ENCODE measurements around the gene GPR87. TPM values are rescaled to one million over a fixed set of nuclear protein-coding genes. Genes with fewer than 3 reads are reported as not detected.
A peak's percentile ranks its signal among the peaks of the same experiment; 100 is the strongest.

The GPR87 gene
- polyA plus RNA-seq, 1 donor (not counting 4 experiments of a cell fraction or from before 2014, with no cell fraction given): 109 TPM

GRCh38 chr3:151296226-151296625, 20.4 kb downstream of the GPR87 start:
- Histone ChIP-seq H3K4me2 (ENCODE audit: control insufficient read depth, extremely low read depth, insufficient read depth, low read depth, low read length) (no peak overlapping the region), H3K4me1 (ENCODE audit: control insufficient read depth, extremely low read depth, insufficient read depth, low read length) (peaks cover 1% of the 10 kb centered on the region), H3K9me3 (ENCODE audit: control insufficient read depth, low read depth, low read length) (no peaks in the 10 kb centered on the region), H3K4me3 (ENCODE audit: control insufficient read depth in 2 of 3, extremely low read depth in 1 of 3, insufficient read depth in 2 of 3, low read depth in 1 of 3, low read length in 3 of 3) (no peak overlapping the region), H3K27me3 (ENCODE audit: control insufficient read depth, extremely low read depth, insufficient read depth, low read length) (no peaks in the 10 kb centered on the region), H4K20me1 (ENCODE audit: control insufficient read depth, extremely low read depth, insufficient read depth, low read length) (no peaks in the 10 kb centered on the region), H3K27ac (ENCODE audit: control insufficient read depth, insufficient read depth, low read length) (no peak overlapping the region), H2AFZ (ENCODE audit: control insufficient read depth, low read length) (no peak overlapping the region), H3K36me3 (ENCODE audit: control insufficient read depth in 2 of 2, extremely low read depth in 1 of 2, insufficient read depth in 2 of 2, low read length in 2 of 2) (peaks cover 32% of the 10 kb centered on the region in 2 experiments), H3K79me2 (ENCODE audit: control insufficient read depth, insufficient read depth, low read length) (peaks cover 31% of the 10 kb centered on the region), H3K9me1 (ENCODE audit: control insufficient read depth, extremely low read depth, insufficient read depth, low read length) (no peaks in the 10 kb centered on the region), H3K9ac (ENCODE audit: control insufficient read depth, extremely low read depth, insufficient read depth, low read length) (no peak overlapping the region)
- dilution Hi-C loops (cut with MboI; ENCODE audit: extremely low pct_ligation_motif_present, low sequenced_read_pairs): no loop called here
- TF ChIP-seq EZH2 (IDR thresholded peaks at IDR 0.05; ENCODE audit: low read length) (no peak), CTCF (optimal IDR thresholded peaks at IDR 0.05 in 1 of 3, IDR thresholded peaks at IDR 0.05 in 1 of 3, conservative IDR thresholded peaks at IDR 0.05 in 1 of 3; ENCODE audit: extremely low read depth in 1 of 3, insufficient read depth in 2 of 3, low read length in 3 of 3) (no peak)
- no peak for FAIRE-seq
- DNase-seq (ENCODE audit: low read depth, low spot score): no peak

GRCh38 chr3:151293127-151293526, 23.5 kb downstream of the GPR87 start:
- no peaks in the 10 kb centered on the region for H3K27me3 ChIP-seq (ENCODE audit: control insufficient read depth, extremely low read depth, insufficient read depth, low read length)
- peak; percentile 51 for FAIRE-seq
- H3K79me2 ChIP-seq (ENCODE audit: control insufficient read depth, insufficient read depth, low read length): peaks cover 4% of the 10 kb centered on the region
- H3K27ac ChIP-seq (ENCODE audit: control insufficient read depth, insufficient read depth, low read length): no peak overlapping the region
- no peaks in the 10 kb centered on the region for H3K4me1 ChIP-seq (ENCODE audit: control insufficient read depth, extremely low read depth, insufficient read depth, low read length)
- H3K9me3 ChIP-seq (ENCODE audit: control insufficient read depth, low read depth, low read length): no peaks in the 10 kb centered on the region
- DNase-seq (ENCODE audit: low read depth, low spot score): no peak
- dilution Hi-C loops (cut with MboI; ENCODE audit: extremely low pct_ligation_motif_present, low sequenced_read_pairs): no loop called here
- H2AFZ ChIP-seq (ENCODE audit: control insufficient read depth, low read length): no peak overlapping the region
- H3K4me3 ChIP-seq (ENCODE audit: control insufficient read depth in 2 of 3, extremely low read depth in 1 of 3, insufficient read depth in 2 of 3, low read depth in 1 of 3, low read length in 3 of 3): no peak overlapping the region
- TF ChIP-seq CTCF (optimal IDR thresholded peaks at IDR 0.05 in 1 of 3, IDR thresholded peaks at IDR 0.05 in 1 of 3, conservative IDR thresholded peaks at IDR 0.05 in 1 of 3; ENCODE audit: extremely low read depth in 1 of 3, insufficient read depth in 2 of 3, low read length in 3 of 3) (no peak), EZH2 (IDR thresholded peaks at IDR 0.05; ENCODE audit: low read length) (no peak)
- H3K4me2 ChIP-seq (ENCODE audit: control insufficient read depth, extremely low read depth, insufficient read depth, low read depth, low read length): no peak overlapping the region
- peaks cover 15 to 18% of the 10 kb centered on the region in 2 experiments for H3K36me3 ChIP-seq (ENCODE audit: control insufficient read depth in 2 of 2, extremely low read depth in 1 of 2, insufficient read depth in 2 of 2, low read length in 2 of 2)
- no peaks in the 10 kb centered on the region for H3K9me1 ChIP-seq (ENCODE audit: control insufficient read depth, extremely low read depth, insufficient read depth, low read length)
- no peak overlapping the region for H3K9ac ChIP-seq (ENCODE audit: control insufficient read depth, extremely low read depth, insufficient read depth, low read length)
- no peaks in the 10 kb centered on the region for H4K20me1 ChIP-seq (ENCODE audit: control insufficient read depth, extremely low read depth, insufficient read depth, low read length)

All from keratinocyte (primary cell).